ENCODE results near the gene GUCY2D.
"Not testable (repeated sequence)": the region's sequence is repeated elsewhere in the genome, so short reads cannot be mapped to it uniquely, and the experiment has no call there.

Gene GUCY2D

DNA sequence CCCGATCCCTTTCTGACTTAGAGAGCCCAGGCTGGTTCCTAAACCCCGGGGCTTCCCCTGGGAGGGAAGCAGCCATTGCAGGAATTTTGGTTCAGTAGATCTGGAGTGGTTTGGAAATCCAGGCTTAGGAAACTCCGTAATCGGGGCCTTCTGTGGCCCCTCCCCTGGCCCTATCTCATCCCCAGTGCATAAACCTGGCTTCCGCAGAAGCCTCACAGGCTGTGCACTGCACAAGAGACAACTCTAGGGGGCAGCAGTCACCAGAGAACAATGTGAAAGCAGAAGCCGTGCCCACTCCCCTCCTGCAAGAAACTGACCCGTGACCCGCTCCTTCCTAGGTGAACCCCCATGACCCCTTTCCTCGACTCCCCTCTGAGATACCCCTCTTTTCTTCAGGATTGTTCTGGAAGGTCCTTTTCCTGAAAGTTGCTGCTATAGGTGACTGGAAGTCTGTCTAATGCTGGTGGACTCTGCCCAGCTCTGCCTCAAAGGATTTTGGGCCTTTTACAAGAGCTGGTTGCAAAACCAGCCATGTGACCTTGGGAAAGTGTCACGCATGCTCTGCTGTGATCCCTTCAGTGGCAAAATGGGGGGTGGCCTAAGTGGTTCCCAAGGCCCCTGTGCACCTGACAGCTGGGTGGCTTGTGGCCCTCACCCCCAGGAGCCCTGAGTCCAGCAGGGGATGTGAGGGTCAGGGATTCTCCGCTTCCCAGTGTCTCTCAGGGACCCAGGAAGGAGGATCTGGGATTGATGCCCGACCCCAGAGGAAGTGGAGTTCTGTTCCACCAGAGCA, 14.4 kb downstream of the GUCY2D start:
- DNase-seq (ENCODE audit: low read depth in 2 of 2), result peak; percentile 7 to 43

DNA sequence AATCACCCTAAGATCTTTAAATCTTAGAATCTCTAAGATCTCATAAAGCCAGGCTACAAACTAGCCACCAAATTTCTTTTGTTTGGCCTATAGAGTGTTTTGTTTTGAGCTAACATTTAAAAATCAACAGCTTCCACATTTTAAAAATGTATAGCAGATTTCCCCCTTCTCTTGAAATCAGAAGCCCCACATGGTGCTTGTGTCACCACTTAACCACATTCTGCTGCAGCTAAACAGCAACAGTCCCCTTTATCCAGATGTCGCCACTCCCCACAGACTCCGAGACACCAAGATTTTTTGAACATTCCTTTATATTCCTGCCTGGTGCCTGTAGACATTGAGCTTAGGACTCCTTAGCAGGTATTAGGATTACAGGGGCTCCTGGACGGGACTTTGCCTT, 16.0 kb downstream of the GUCY2D start:
- no peak for DNase-seq (ENCODE audit: low read depth in 2 of 2)

DNA sequence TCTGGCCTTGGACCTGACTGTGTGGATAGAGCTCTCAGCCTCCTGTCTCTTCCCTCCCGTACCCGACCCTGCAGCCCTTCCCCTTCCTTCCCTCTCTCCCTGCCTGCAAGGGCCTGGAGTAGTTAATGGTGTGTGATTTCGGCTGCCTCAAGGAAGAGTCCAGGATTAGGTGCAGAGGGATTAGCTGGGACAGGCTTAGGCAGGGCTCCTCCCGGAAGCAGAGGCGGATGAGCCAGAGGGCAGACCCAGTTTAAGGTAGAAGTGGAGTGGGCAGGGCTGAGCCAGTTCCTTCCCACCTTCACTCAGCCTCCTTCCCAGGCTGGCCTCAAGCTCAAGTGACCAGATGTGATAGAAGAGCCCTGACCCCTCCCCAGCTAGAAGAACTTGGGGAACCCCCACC, 16.8 kb downstream of the GUCY2D start:
- DNase-seq (ENCODE audit: low read depth in 2 of 2), result no peak

DNA sequence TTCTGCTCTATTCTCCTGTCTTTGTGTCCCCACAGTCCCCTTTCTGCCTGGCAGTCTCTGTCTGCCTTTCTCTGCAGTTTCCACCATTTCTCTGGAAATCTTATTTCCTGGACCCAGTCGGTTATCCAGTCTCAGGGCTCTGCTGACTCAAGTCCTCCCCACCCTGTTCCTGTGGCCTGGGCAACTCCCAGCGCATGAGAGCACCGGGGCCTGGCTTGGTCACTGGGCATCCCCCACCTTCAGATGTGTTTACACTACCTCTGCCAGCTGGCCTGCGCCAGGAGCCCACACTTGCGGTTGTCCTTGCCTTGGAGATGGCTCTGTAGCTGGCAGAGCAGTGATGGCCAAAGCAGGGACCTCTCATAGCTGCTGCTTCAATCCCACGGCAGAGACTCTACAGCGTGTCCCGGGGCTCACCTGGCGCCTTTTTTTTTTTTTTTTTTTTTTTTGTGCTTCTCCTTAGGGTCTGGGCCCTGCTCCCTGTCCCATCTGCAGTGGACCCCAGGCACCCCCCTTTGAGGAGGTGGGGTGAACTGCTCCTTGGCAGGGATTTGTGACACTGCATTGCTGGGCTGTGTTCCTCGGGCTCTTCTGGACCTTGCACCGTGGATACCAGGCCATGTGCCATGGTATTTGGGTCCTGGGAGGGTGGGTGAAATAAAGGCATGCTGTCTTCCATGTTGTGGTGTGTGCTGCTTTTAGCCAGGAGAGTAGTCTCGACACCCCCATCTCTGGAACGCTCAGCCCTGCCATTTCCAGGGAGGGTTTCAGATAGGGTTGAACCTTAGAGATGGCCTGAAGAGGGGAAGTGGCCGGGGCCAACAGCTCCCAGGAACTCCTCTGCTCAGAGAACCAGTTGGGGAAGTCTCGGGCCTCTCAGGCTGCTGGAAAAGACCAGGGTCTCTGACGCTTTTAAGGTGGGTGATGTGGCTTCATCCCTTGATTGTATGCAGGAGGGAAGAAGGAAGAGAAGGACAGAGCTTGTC, 17.5 kb downstream of the GUCY2D start:
- no peak for DNase-seq (ENCODE audit: low read depth in 2 of 2)

DNA sequence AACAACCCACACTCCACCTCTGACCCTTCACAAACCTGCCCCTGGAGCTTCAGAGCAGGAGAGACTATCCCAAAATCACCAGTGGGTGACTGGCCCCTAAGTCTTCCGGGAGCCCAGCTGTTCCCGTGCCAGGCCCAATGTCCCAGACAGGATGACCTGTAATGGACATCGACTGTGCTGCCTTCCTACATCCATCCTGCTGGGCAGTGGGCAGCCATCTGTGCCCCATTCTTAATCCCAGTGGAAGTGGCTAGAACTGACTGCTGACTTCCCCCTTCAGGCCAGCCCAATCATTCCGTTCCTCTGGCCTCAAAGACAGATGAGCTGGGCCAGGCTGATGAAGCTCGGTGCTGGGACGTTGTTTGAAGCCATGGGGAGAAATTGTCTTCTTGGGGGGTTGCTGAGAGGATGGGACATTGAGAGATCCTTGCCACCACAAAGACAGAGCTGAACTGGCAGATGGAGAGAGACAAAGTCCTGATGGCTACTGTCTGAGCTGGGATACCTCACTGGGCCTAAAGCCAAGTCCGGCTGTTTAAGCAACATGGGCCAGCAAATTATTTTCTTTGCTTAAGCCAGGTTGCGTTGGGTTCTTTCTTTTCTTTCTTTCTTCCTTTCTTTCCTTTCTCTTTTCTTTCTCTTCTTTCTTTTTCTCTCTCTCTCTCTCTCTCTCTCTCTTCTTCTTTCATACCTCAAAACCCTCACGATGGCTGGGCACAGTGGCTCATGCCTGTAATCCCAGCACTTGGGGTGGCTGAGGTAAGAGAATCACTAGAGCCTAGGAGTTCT, 18.6 kb downstream of the GUCY2D start:
- no peak for DNase-seq (ENCODE audit: low read depth in 2 of 2)

DNA sequence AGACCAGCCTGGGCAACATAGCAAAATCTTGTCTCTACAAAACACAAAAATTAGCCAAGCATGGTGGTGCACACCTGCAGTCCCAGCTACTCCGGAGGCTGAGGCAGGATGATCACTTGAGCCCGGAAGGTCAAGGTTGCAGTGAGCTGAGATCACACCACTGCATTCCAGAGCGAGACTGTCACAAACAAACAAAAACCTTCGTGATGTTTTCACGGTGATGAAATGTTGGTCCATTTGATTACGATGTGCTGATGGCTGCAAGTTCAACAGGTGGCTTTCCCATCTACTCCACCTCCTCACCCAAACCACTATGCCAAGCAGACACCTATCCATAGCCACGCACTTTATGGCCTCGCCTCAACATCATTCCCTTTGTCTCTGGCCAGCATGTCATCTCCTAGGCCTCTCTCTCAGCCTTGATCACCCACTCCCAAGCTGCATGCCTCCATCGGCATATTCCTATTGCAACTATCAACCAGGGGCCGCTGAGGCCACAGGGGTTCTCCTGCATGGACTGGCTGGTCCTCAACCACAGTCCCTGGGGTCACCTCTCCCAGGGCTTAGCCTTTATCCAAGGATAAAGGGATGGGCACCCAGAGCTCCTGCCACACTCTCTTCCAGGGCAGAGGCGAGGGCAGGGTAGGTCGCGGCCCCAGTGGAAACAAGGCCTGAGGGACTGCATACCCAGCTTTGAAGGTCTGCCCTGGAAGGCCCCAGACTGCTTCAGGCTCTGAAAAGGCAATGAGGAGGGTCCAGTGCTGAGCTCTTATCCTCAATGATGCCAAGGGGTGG, 19.3 kb downstream of the GUCY2D start:
- DNase-seq (ENCODE audit: low read depth in 2 of 2), result no peak

DNA sequence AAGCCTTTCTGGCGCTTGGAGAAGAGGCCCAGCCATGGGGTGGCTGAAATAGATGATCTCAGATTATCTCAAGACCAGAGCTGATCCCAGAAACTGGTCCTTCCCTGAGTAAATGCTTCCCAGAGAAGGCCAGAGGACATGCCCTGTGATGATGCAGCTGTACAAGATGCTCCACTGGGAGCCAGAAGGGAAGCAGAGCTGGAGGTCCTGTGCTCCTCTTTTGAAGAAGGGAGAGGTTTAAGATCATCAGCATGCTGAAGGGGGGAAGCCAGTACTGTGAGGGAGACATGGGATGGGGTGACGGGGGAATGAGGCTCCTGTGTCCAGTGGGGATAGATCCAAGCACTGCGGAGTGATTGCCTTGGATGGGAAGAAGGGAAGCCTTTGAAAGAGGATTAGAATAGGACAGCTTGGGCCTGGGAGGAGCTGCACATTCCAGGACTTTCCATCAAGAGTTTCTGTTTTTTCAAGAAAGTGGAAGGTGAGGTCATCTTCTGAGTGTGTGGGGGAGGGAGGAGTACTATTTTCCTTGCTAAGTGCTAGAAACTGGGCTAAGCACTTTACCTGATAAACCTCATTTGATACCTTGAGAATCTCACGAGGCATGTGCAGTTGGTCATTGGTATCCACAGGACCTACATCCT, 20.1 kb downstream of the GUCY2D start:
- DNase-seq (ENCODE audit: low read depth in 2 of 2), result no peak

DNA sequence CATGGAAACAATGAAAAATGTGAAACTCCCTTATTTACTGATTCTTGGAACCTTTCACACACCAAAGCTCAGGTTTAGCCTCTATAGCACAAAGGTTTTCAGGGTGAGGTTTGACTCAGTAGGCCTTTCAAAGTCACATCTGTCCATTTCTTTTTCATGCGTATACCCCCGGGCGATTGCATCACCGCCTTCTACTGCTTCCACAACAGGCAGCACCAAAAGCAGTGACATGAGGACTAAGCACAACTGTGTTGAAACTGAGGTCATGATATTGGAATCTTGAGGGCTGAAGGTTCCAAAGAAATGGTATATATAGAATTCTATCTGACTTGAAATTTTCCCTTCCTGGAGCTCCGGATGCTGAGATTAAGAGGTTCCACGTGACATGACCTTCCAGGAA, 21.7 kb downstream of the GUCY2D start:
- not testable (repeated sequence) for DNase-seq (ENCODE audit: low read depth in 2 of 2)

DNA sequence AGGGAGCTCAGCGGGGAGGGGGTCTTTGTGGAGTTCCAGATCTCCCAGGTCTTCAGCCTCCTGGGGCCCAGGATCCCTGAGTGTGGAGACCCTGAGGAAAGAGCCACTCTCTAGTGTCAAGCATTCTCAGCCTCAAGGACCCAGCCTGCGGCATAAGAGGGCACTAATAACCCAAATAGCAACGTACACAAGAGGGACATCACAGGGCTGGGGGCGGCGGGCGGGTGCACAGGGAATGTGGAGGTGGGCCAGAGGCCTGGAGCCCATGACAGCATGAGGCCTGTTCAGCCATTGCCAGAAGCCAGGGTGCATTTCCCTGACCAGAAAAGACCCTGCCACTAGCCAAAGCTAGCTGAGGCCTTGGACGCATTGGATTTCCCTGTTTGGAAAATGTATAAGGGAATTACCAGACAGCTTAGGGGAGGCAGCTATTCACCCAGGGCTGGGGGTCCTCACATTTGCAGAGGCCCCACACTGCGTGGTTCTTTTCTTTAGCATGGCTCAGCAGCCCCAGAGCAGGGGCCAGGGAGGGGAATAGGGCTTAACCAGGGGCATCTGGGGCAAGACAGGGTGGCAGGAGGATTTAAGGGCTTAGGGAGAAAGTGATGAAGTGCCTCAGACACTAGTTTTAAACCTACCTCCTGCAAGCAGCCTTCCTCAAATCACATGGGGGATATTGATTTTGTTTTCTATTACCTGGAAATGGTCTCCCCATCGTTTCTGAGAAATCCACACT, 22.9 kb downstream of the GUCY2D start:
- DNase-seq (ENCODE audit: low read depth in 2 of 2), result no peak

DNA sequence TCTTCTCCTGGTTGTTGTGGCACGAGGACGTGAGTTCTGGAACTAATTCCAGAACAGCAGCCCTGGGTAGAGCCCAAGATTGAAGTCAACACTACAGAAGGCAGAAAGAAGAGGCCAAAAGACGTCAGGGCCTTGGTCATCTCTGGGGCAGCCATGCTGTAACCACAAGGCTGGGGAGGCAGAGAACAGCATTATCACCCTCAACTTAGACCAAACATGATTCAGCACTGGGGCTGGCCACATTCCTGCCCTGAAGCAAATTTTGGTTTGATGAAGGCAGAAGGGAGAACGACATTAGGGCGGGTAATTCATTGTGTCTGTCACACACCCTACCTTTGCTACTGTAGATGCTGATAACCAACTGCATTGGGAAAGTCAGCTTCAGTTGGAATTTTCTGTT, 26.7 kb downstream of the GUCY2D start:
- no peak for DNase-seq (ENCODE audit: low read depth in 2 of 2)

DNA sequence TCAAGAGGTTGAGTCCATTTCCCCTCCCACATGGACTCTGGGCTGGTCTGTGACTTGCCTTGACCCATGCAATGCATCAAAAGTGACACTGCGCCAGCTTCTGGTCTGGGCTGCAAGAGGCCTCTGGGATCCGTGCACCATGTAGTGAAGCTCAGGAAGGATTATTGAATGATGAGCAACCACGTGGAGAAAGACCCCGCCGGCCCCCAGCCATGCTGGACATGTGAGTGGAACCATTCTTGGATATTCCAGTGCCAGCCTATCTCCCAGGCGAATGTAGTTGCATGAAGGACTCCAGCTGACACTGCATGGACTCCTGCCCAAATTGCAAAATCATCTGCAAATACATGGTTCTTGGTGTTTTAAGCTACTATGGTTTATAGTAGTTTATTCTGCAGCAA, 28.8 kb downstream of the GUCY2D start:
- DNase-seq (ENCODE audit: low read depth in 2 of 2), result no peak

DNA sequence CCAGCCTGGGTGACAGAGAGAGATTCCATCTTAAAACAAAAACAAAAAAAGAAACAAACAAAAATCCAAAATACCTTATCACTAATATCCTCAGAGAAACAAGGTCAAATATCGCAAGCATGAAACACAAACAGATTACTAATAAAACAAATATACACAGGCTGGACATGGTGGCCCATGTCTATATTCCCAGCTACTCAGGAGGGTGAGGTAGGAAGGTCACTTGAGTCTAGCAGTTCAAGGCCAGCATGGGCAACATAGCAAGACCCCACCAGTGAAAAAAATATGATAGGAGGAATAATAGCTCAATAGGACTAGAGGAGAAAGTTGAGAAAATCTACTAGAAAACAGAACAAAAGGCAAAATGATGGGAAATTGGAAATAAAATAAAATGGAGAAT, 29.5 kb downstream of the GUCY2D start:
- no peak for DNase-seq (ENCODE audit: low read depth in 2 of 2)

DNA sequence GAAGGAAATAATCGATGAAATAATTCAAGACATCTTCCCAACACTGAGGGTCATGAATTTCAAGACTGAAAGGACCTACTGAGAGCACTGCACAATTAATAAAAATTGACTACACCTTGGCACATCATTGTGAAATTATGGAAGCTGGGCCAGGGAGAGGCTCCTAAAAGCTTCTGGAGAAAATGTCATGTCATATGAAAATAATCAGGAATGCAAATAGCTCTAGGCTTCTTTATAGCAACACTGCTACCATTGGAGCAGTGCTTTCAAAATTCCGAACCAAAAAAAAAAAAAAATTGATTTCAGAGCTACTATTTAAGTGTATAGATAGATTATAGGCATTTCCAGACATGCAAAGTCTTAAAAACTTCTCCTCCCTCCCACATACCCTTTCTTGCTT, 30.0 kb downstream of the GUCY2D start:
- DNase-seq (ENCODE audit: low read depth in 2 of 2), result no peak

DNA sequence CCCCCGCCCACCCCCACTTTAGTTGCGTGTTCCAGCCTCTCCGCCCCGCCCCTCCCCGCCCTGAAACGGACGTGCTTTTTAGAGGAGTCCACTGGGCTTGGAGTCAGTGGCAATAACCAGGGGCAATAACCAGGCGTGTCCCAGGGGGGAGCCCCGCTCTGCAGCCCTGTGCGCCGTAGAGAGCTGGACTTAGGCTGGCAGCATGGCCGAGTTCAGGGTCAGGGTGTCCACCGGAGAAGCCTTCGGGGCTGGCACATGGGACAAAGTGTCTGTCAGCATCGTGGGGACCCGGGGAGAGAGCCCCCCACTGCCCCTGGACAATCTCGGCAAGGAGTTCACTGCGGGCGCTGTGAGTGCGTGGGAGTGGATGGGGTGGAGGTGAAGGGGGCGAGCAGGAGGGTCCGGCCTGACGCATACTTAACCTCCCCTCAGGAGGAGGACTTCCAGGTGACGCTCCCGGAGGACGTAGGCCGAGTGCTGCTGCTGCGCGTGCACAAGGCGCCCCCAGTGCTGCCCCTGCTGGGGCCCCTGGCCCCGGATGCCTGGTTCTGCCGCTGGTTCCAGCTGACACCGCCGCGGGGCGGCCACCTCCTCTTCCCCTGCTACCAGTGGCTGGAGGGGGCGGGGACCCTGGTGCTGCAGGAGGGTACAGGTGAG, 36.7 kb downstream of the GUCY2D start, which contains the start of gene ALOX15B:
ALOX15B (plus strand) TSS at position 106 of the 657 bp plus-strand sequence; CDS start at position 203, 97 bp downstream.
- no peak for DNase-seq (ENCODE audit: low read depth in 2 of 2)

DNA sequence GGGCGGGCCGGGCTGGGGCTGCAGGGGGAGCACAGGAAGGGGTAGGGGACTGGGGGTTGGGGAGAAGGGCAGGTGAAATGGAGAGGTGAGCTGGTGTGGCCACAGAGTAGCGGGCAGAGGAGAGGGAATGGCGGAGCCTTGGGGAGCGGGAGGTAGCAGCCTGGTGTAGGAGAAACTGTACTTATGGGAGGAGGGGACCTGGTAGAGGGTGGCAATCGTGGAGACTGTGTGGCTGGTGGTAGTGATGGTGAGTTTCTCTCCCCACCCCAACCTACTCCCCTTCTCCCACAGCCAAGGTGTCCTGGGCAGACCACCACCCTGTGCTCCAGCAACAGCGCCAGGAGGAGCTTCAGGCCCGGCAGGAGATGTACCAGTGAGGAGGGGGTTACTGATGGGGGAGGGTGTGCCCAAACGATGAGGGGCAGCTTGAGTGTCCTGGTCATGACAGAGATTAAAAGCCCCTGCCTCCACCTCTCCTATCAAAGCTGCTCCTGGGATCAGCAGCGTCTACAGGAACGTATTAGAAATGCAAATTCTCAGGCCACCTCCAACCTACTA, 37.3 kb downstream of the GUCY2D start:
- no peak for DNase-seq (ENCODE audit: low read depth in 2 of 2)

DNA sequence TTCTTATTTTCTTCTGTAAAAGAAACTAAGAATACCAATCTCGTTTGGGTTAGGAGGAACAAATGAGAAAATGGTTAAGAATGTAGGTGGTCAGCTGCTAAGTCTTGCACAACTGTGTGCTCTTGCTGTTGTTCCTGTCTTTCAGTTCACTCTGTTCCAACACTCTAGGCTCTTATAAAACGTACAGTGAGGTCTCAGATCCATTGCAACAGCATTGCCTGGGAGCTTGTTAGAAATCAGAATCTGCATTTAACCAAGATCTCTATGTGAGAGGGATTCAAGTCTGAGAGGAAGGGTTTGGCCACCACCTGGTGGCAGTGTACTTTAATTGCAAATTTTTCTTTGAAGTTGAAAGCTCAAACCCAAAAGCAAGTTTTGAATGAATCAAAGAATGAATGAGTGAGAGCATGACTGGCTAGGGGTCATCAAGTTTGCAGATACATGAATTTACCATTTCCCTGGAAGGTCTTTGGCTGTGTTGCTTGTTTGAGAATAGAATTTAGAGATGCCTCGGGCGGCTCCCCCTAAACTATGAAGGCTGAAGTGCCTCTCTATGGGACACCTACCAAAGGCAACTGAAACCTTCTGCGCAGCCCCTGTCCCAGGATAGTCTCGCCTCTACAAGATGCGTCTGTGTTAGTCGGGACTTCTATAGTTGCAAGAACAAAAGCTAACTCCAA, 39.0 kb downstream of the GUCY2D start:
- peak; percentile 23 for DNase-seq (ENCODE audit: low read depth in 2 of 2)

DNA sequence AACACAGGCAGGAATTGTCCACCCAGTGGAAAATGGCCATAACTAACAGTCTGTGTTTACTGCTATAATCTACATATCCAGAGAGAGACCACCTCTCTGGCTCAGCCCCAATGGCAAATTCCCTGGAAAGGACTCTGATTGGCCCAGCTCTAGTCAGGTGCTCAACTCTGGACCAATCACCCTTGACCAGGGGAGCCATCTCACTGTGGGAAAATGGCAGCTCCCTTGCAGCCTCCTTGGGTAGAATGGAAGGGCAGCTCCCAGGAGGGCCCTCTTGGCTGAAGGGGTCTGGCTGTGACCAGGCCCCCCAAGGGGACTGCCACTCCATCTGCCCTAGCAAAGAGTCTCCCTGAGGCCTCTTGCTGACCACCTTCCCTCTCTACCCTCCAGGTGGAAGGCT, 39.6 kb downstream of the GUCY2D start:
- DNase-seq (ENCODE audit: low read depth in 2 of 2), result no peak

Measured in activated CD4-positive, alpha-beta T cell treated with anti-CD3 and anti-CD28 coated beads for 24 hours (primary cell).